Endometrial microvascular endothelial cells (primary cell): Measurements from ENCODE around the gene NOP14. TPM values are rescaled to one million over a fixed set of nuclear protein-coding genes. Genes with fewer than 3 reads are reported as not detected.
"Not testable (repeated sequence)": the region's sequence is repeated elsewhere in the genome, so short reads cannot be mapped to it uniquely, and the experiment has no call there.

Experiments
- in situ Hi-C: cut with HindIII; loops from 2 replicates; pipeline ENCODE4 v1.10.0; 2017; ENCODE audit warnings: low sequenced_read_pairs, low pct_unique_long_range_greater_than_20kb; ENCODE audit errors: inconsistent ontology term
- total RNA-seq: library from RNA; depleted of rRNA; stranded (reverse); fragments of >200 nt; gene quantifications from one replicate; pipeline ENCODE4 v1.2.3, GENCODE V29; 2015; ENCODE audit errors: inconsistent ontology term

Gene NOP14
- total RNA-seq, result 36.1 TPM

DNA sequence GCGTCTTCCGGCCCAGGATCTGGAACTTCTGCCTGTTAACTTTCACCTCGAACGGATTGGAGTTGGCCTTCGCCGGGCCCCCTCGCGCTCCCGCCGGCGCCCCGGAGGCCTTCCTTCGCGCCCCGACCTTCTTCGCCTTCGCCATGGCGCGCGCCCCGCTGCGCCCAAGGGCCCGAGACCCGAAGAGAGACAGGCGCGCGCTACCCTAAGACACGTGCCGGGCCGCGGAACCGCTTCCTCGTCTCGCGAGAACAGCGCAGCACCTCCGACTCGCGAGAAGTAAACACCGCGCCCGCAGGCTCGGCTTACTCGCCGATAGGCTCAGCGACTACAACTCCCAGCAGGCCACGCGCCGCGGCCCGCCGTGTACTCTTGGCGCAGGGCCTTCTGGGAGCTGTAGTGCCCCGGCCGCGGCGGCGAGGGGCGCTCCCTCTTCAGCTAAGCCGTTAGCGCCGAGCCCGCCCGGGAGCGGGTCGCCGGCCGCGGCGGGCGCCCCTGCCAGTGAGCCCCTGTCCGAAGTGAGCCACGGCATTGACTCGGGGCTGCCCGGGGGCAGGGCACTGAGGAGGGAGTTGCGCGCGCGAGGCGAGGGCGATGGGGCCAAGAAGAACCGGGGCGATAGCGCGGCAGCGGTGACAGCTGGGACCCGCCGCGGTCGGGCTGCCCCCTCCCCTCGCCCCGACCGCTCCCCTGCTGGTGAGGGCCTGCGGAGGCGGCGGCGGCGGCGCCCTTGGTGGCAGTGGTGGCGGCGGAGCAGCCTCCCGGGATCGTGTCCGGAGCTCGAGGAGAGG, at the start of gene NOP14, which contains the start of gene GRK4:
NOP14 (minus strand) TSS at position 232 of the 791 bp plus-strand sequence; CDS start at position 145, 87 bp downstream.
GRK4 (plus strand) TSS at position 397 of the 791 bp plus-strand sequence. CDS start 500 bp downstream, outside the sequence.
- in situ Hi-C loops, result no loop called here

DNA sequence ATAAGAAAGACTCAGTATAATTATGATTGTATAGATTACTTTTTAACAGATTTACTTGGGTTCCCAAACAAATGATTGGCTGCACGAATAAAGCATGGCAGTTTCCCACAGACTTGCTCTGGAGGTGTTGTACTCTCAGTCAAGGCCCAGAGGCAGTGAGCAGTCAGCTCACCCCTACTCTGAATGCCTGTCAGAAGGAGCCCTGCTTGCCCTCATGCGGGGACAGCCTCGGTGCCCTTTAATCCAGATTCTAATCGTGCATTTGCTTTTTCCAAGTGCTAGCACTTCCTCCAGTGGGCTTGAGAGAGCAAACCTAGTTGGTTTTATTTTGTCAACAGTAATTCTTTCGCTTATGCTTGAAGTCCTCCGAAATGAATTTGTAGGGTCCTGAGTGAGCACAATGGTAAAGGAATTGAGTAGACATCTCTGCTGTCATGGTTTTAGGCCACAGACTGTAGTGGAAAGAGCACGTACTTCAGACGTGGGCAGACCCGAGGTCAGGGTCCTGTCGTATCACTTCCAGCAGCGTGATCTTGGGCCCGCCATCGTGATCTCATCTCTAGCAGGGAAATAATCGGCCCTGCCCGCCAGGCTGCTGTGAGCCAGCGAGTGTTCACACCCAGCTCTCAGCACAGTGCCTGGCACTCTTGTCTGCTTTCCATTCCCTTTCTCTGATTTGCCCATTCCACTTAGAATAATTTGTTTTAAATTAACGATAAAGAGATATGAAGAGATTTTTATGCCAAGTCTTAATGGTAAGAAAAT, 48.4 kb upstream of the NOP14 start:
- in situ Hi-C loops, result no loop called here

DNA sequence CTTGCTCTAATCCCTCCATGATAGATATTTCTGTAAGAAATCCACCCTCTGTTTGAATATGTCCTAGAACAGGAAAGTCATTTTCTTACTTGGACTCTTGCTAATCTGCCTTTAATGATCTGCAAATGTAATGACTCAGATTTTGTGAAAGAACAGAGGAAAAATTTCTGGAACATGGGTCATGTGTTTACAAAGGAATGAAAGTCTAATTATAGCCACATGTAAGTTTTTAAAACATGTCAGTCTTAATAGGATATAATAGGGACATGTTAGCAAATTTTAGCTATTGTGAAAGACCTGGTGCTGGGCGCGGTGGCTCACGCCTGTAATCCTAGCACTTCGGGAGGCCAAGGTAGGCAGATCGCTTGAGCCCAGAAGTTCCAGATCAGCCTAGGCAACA, 47.8 kb upstream of the NOP14 start:
- in situ Hi-C loops, result no loop called here

DNA sequence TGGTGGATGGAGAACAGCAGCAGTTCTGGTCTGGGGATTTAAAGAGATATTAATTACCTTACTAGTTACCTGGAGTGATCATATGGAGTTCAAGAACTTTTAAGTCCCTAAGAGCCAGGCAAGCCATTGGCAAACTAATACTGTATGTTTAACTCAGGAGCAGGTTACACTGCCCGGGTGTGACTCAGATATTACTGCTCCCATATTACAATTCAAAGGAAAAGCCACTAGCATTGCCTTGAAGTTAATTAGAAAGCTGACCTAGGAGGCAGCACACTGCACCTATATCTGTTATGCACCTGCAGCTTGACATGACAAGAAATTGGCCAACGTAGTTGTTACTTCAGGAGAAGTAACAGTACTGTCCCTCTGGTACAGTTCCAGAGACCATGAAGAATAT, 47.4 kb upstream of the NOP14 start:
- in situ Hi-C loops, result no loop called here

DNA sequence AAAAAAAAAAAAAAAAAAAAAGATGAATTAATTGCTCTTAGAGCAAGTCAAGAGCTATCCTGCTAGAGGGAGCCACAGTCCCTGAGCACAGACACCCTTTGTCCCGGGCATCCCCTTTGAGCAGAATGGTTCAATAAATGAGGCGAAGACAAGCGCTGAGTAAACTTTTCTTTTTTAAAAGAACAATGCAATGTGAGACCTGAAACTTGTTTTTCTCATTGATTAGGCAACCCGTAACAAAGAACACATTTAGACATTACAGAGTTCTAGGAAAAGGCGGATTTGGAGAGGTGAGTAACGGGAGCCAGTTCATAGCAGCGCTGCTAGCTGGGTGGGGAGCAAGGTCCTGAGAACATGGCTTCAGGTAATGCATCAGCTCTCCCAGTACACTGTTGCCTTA, 46.2 kb upstream of the NOP14 start:
- in situ Hi-C loops, result no loop called here

DNA sequence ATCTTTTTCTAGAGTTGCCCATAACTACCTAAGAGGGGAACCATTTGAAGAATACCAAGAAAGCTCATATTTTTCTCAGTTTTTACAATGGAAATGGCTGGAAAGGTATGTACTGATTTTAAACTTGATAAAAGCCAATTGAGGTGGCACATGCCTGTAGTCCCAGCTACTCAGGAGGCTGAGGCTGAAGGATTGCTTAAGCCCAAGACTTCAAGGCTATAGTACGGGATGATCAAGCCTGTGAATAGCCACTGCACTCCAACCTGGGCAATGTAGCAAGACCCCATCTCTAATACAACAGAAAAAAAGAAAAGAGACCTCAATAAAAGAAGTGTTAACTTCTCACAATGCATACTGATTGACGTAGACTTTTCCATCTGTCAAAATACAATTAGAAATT, 44.5 kb upstream of the NOP14 start:
- in situ Hi-C loops, result no loop called here

DNA sequence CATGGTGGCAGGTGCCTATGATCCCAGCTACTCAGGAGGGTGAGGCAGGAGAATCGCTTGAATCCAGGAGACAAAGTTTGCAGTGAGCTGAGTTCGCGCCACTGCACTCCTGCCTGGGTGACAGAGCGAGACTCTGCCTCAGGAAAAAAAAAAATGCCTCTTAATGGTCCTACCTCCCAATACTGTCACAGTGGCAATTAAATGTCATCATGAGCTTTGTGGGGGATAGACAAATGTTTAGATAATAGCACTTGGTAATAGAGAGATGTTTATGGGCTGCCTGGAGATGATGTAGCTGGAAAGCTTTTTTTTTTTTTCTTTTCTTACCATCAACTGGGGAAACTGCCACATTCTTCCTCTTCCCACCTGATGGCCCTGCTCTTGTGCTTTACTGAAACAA, 33.2 kb upstream of the NOP14 start:
- in situ Hi-C loops, result no loop called here

DNA sequence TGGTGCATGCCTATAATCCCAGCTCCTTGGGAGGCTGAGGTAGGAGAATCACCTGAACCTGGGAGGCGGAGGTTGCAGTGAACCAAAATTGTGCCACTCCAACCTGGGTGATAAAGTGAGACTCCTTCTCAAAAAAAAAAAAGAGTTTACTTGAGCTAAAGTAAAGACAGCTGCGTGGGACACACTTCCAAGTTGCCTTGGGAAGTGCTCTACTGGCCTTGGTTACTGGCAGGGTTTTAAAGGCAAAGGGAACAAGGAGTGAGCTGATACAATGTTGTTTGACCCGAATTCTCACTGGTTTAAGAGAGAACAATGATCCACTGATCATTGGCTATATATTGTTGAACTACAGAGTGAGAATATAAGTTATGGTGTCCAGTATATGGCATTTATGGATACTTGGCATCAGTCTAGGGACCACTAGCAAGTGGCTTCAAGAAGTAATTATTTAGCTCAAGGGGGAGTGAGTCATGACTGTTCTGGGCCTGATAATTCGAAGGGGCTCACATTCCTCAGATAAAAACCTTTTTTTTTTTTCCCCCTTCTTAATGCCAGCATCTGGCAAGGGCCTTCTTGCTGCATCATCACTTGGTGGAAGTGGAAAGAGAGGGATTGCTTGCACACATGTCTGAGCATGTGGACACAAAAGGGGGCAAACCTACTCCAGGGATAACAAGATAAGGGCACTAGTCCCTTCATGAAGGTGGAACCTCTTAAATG, 32.5 kb upstream of the NOP14 start:
- in situ Hi-C loops, result no loop called here

DNA sequence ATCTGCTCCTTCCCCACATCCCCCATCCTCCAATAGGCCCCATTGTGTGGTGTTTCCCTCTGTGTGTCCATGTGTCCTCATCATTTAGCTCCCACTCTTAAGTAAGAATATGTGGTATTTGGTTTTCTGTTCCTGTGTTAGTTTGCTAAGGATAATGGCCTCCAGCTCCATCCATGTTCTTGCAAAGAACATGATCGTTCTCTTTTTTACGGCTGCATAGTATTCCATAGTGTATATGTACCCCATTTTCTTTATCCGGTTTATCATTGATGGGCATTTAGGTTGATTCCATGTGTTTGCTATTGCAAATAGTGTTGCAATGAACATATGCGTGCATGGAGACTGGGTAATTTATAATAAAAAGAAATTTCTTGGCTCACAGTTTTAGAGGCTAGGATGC, 31.7 kb upstream of the NOP14 start:
- in situ Hi-C loops, result no loop called here

DNA sequence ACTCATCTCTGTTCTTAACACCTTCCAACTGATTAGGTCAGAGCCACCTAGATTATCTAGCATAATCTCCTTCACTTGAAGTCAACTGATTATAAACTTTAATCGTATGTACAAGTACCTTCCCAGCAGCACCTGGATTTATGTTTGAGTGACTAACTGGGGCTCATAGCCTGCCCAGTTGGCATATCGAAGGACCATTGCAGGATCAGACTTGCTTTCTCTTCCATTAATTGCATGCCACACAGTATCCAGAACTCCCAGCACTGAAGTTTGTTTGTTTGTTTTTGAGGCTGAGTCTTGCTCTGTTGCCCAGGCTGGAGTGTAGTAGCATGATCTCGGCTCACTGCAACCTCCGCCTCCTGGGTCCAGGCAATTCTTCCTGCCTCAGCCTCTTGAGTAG, 28.0 kb upstream of the NOP14 start:
- in situ Hi-C loops, result no loop called here

DNA sequence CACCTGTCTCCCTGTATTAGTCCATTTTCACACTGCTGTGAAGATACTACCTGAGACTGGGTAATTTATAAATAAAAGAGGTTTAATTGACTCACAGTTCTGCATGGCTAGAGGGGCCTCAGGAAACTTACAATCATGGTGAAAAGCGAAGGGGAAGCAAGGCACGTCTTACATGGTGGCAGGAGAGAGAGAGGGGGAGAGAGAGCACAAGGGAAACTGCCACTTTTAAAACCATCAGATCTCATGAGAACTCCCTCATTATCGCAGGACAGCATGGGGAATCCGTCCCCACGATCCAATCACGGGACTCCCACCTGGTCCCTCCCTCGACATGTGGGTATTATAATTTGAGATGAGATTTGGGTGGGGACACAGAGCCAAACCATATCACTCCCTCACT, 20.5 kb upstream of the NOP14 start:
- in situ Hi-C loops, result not testable (repeated sequence)

DNA sequence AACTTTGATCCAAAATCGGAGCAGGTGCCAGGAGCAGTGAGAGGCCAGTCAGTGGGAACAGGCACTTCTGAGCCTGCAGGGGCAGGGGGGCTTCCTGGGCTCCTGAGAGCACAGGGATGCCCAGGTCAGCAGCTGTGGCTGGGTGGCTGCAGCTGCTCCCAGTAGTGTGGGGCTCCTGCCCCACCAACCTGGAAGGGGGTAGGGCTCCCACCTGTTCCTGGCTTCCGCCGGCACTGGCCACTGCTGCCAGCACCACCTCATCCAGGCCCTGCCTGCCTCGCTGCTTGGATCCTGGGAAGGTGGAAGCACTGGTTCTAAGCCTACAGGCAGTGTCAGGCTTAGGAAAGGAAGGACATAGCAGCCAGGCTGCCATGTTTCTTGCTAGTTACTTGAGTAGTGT, 18.8 kb upstream of the NOP14 start:
- in situ Hi-C loops, result no loop called here

DNA sequence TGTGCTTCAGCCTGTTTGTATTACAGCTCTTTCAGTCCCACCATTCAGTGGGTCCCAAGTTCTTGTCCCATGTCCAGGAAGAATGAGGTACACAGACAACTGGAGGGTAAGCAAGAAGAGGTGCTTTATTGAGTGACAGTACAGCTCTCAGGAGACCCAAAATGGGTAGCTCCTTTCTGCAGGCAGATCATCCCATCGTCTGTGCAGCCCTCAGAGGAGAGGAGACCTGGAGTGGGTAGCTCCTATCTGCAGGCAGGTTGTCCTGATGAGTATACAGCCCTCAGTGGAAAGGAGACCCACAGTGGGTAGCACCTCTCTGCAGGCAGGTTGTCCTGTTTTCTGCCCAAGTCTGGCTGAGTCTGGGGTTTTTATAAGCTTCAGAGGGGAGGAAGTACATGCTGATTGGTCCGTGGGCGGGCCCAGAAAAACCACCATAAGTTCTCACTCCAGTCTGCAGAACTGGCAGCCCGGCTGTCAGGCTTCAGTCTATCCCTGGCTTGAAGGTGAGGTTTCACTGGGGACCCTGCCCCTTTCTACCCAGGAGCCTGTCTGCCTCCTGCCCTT, 18.1 kb upstream of the NOP14 start:
- in situ Hi-C loops, result no loop called here

DNA sequence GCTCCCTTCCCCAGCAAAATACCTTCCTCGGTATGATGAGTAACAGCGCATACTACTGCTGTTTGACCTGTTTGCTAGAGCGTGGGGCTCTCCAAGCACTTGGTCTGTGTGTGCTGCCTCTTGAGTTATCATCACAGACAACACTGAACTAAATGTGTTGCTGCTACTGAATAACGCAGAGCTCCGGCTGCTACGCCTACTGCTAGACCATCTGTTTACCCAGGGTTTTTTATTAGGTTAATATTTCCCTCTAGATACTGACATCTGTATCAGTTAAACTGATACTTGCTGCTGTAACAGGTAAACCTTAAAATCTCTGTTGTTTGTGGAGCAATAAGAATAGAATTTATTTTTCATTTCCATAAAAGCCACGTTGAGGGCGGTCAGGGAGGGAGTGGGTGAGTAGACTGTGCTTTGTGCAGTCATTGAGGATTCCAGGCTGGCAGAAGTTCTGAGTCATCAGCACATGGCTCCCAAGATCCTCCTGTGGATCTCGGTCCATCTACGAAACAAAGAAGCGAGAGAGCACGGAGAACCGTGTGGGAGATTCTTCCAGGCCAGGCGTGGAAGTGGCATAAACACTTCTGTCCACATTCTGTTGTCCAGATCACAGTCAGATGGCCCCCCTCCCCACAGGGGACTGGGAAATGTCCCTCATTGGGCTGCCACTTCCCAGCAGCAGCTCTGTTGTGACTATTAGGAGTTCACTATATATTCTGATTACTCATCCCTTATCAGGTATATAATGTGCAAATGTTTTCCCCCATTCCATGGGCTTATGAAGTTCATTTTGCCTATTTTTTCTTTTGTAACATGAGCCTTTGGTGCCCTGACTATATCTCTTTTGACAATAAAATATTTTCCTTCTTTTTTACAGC, 14.2 kb upstream of the NOP14 start:
- in situ Hi-C loops, result no loop called here

DNA sequence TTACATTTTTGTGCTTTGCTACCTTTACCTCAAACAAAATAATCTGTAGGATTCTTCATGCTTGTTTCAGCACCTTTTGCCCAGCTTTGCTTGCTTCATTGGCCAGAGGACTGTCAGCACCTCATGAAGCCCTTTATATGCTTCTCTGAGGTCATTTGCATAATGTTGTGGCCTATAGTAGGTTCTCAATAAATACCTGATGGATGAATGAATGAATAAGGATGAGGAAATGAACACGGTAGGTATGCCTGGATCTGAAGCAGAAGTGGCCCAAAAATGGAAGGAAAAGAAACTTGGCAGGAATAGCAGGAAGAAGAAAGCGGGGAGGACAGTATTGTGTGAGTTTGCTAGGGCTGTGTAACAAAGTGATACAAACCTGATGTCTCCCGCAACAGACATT, 8.1 kb upstream of the NOP14 start:
- in situ Hi-C loops, result no loop called here

DNA sequence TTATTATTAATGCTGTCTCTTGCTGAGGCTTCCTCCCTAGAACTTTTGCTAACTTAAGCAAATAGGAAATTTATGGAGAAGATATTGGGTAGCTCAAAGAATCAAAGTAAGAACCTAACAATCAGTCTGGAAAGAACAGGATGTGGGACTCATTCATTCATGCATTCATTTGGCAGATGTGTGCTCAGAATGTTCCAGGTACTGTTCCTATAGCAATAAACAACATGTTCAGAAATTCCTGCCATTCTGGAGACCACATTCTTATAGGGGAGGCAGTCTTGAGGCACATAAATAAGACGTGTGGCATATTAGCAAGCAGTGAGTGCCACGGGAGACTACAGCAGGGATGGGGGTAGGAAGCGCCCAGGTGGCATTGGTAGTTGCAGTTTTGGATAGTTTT, 5.2 kb upstream of the NOP14 start:
- in situ Hi-C loops, result no loop called here

DNA sequence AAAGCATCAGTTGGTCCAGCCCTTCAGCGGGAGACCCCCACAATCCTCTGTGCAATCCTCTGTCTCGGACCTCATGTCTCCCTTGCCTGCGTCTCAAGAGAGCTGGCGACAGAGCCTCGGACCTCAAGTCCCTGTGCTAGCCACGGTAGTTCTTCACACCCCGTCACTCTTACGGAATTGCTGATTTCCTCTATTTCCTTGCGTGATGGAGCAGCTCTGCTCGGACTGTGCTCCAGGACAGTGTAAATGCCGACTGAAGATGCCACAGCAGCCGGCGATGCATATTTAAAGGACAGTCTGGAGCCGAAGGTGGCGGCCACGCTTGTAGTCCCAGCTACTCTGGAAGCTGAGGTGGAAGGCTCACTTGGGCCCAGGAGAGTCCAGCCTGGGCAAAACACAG, 2.1 kb upstream of the NOP14 start:
- in situ Hi-C loops, result no loop called here

DNA sequence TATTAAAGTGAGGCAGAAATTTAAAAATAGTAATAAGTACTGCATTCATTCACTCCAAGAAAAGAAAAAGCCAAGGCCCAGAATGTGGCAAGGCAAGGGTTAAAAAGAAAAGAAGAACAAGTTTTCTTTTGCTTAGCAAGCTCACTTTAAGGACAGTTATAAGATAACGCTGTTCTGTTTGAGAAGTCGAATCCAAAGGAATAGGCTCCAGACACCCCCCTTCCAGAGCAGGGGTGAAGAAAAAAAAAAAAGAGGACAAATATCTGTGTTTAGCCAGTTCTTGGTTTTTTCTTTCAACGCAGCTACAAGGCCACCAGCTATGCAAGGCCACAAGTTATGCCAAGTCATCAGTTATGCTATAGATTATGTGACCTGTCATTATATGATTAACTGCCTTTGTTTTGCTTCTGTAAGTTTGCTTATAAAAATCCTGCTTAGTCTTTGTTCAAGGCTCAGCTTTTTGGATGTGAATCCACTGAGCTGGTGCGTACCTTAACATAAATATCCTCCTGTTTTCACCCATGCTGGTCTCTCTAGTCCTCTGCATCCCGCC, 1.6 kb upstream of the NOP14 start:
- in situ Hi-C loops, result no loop called here
